Keratinocyte (primary cell): Measurements from ENCODE around the gene IL17RD.

ENCODE experiments used
- CTCF ChIP-seq, 3 experiments: IDR thresholded peaks in 1 of 3; conservative IDR thresholded peaks in 1 of 3; optimal IDR thresholded peaks in 1 of 3; 2 replicates in 2 of 3; 3 replicates in 1 of 3; pipeline versions ENCODE3 to v1.5.1; 2011; ENCODE audit warnings: low read length in 3 of 3, mild to moderate bottlenecking in 3 of 3, moderate library complexity in 2 of 3, control low read depth in 1 of 3, inconsistent platforms in 1 of 3; ENCODE audit not compliant: insufficient read depth in 2 of 3; ENCODE audit errors: extremely low read depth in 1 of 3
- EZH2 ChIP-seq: IDR thresholded peaks from one replicate; pipeline ENCODE4 v1.6.1; 2012; ENCODE audit warnings: inconsistent platforms, mild to moderate bottlenecking, low read length, moderate library complexity

DNA sequence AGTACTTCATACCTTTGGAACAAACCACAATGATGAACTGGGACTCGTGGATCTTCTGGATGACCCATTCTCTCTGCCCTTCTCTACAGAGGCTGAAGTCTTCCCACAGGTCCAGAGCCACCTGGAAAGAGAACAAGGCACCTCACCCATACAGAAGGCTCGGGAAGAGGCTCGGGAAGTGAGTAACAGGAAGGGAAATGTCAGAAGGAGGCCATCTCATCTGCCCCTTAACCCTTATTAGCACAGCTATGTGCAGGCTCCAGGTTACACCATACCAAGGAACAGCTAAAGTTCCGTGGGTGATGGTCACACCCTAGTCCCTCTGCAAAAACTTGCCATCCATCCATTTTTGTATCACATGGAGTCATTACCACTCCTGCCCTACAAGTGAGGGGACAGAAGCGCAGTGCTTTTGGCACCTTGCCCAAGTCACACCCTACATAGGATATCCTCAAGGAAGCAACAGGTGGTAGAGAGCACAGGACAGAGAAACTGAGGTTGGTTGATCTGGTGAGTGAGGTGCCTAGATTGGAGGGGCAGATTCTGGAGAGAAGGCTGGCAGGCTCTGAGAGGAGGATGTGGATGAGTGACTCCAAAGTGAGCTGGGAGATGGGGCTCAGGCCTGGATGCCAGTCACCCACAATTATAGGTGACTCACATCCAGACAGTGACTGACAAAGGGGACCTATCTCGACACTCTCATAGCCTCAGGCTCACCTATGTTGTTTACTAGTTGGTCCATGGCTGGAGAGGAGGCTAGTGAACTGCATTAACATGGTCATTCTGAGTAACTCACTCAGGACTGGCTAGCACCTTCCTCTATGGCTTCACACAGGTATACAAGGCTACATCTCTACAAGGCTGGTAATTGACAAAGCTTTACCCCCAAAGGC, 66.5 kb downstream of the IL17RD start:
- TF ChIP-seq EZH2 = no peak
- no peak for TF ChIP-seq CTCF (optimal IDR thresholded peaks at IDR 0.05 in 1 of 3, IDR thresholded peaks at IDR 0.05 in 1 of 3, conservative IDR thresholded peaks at IDR 0.05 in 1 of 3; ENCODE audit: extremely low read depth in 1 of 3, insufficient read depth in 2 of 3, low read length in 3 of 3)
